IMR-90 (cell line): ENCODE results near the gene IL34. TPM values are rescaled to one million over a fixed set of nuclear protein-coding genes. Genes with fewer than 3 reads are reported as not detected.
"Not testable (repeated sequence)": the region's sequence is repeated elsewhere in the genome, so short reads cannot be mapped to it uniquely, and the experiment has no call there.

Experiments
- ATAC-seq: fragments of 200-7000 bp; cut with Tn5 transposase; 2 replicates; pipeline ENCODE4 v1.9.1; 2020; ENCODE audit warnings: low read depth, mild to moderate bottlenecking, moderate library complexity
- BruUV-seq: library from RNA; stranded (reverse); fragments of 400-500 nt; replicated peaks from 2 replicates; lab custom pipeline; 2021; lab: Mats Ljungman, UMichigan
- CTCF ChIA-PET: fragments of 300-600 bp; formaldehyde crosslinking; extraction: SDS; loops from one replicate; lab custom pipeline; 2021; ENCODE audit warnings: antibody characterized with exemption; lab: Yijun Ruan, JAX
- POLR2A ChIA-PET: fragments of 300-600 bp; sonication (Branson Sonifier 250); formaldehyde crosslinking; loops from one replicate; lab custom pipeline; 2022; ENCODE audit warnings: antibody characterized with exemption; ENCODE audit not compliant: unreplicated experiment; lab: Charles Lee
- DNase-seq: peaks from one replicate; pipeline ENCODE4 v3.0.0; 2013
- H2AFZ ChIP-seq: replicated peaks from 2 replicates; pipeline ENCODE3; 2013; ENCODE audit warnings: low read length, mild to moderate bottlenecking; ENCODE audit not compliant: poor library complexity
- H2AK5ac ChIP-seq: 2 replicates; pipeline ENCODE4 v1.6.1; 2013; ENCODE audit warnings: low read depth, low read length, inconsistent platforms
- H2AK9ac ChIP-seq: replicated peaks from 2 replicates; pipeline ENCODE3; 2013; ENCODE audit warnings: mild to moderate bottlenecking, low read depth, low read length, moderate library complexity; ENCODE audit not compliant: poor library complexity
- H2BK120ac ChIP-seq: 2 replicates; pipeline ENCODE4 v1.6.1; 2013; ENCODE audit warnings: low read depth, low read length, inconsistent platforms
- H2BK15ac ChIP-seq: 3 replicates; pipeline ENCODE4 v1.6.1; 2013; ENCODE audit warnings: low read depth, low read length, inconsistent platforms
- H2BK20ac ChIP-seq: 2 replicates; pipeline ENCODE4 v1.6.1; 2013; ENCODE audit warnings: low read depth, mild to moderate bottlenecking, inconsistent platforms, low read length, moderate library complexity
- H2BK5ac ChIP-seq: 2 replicates; pipeline ENCODE4 v1.6.1; 2013; ENCODE audit warnings: mild to moderate bottlenecking, low read depth, low read length, inconsistent platforms; ENCODE audit not compliant: poor library complexity, severe bottlenecking
- H3K14ac ChIP-seq: replicated peaks from 2 replicates; pipeline ENCODE4 v1.6.1; 2013; ENCODE audit warnings: low read depth, low read length, inconsistent platforms
- H3K18ac ChIP-seq: 2 replicates; pipeline ENCODE4 v1.6.1; 2013; ENCODE audit warnings: low read depth, low read length, control low read depth
- H3K23ac ChIP-seq: 2 replicates; pipeline ENCODE4 v1.6.1; 2013; ENCODE audit warnings: low read depth, low read length, inconsistent platforms
- H3K27ac ChIP-seq: 2 replicates; pipeline ENCODE4 v1.5.1; 2013; ENCODE audit warnings: mild to moderate bottlenecking, control low read depth, low read length; ENCODE audit not compliant: insufficient read depth
- H3K27me3 ChIP-seq: 2 replicates; pipeline ENCODE4 v1.6.1; 2013; ENCODE audit warnings: low read length; ENCODE audit not compliant: control insufficient read depth, insufficient read depth
- H3K36me3 ChIP-seq: 2 replicates; pipeline ENCODE4 v1.6.1; 2013; ENCODE audit warnings: low read length, mixed read lengths; ENCODE audit not compliant: control insufficient read depth, insufficient read depth
- H3K4ac ChIP-seq: 2 replicates; pipeline ENCODE4 v1.6.1; 2013; ENCODE audit warnings: low read depth, low read length, inconsistent platforms
- H3K4me1 ChIP-seq: 2 replicates; pipeline ENCODE4 v1.6.1; 2013; ENCODE audit warnings: low read length, mixed read lengths; ENCODE audit not compliant: control insufficient read depth, insufficient read depth
- H3K4me2 ChIP-seq: 2 replicates; pipeline ENCODE4 v1.6.1; 2013; ENCODE audit warnings: low read depth, mild to moderate bottlenecking, control low read depth, low read length, moderate library complexity
- H3K4me3 ChIP-seq: 2 replicates; pipeline ENCODE4 v1.5.1; 2013; ENCODE audit warnings: low read depth, mild to moderate bottlenecking, control low read depth, low read length, moderate library complexity; ENCODE audit not compliant: insufficient read depth
- H3K56ac ChIP-seq: 2 replicates; pipeline ENCODE4 v1.6.1; 2013; ENCODE audit warnings: low read length, inconsistent platforms; ENCODE audit not compliant: insufficient read depth; ENCODE audit errors: extremely low read depth
- H3K79me1 ChIP-seq, 2 experiments: 2 replicates each; pipeline ENCODE4 v1.6.1; 2013; ENCODE audit warnings: low read length in 2 of 2, inconsistent platforms in 1 of 2, low read depth in 1 of 2
- H3K9ac ChIP-seq: 2 replicates; pipeline ENCODE4 v1.6.1; 2013; ENCODE audit warnings: low read depth, low read length, control low read depth
- H3K9me1 ChIP-seq: 2 replicates; pipeline ENCODE4 v1.6.1; 2013; ENCODE audit warnings: low read length, inconsistent platforms; ENCODE audit not compliant: insufficient read depth
- H3K9me3 ChIP-seq: 2 replicates; pipeline ENCODE4 v1.6.1; 2013; ENCODE audit warnings: low read length; ENCODE audit not compliant: control insufficient read depth, insufficient read depth
- H4K20me1 ChIP-seq: 2 replicates; pipeline ENCODE4 v1.6.1; 2013; ENCODE audit warnings: low read length, inconsistent platforms; ENCODE audit not compliant: insufficient read depth
- H4K5ac ChIP-seq: 2 replicates; pipeline ENCODE4 v1.6.1; 2013; ENCODE audit warnings: mild to moderate bottlenecking, low read depth, low read length, control low read depth
- H4K8ac ChIP-seq, 2 experiments: 2 replicates each; pipeline ENCODE4 v1.6.1; 2013; ENCODE audit warnings: low read depth in 2 of 2, low read length in 2 of 2, control low read depth in 1 of 2, inconsistent platforms in 1 of 2
- H4K91ac ChIP-seq: 2 replicates; pipeline ENCODE4 v1.6.1; 2013; ENCODE audit warnings: low read depth, low read length, inconsistent platforms; ENCODE audit not compliant: insufficient read depth
- CEBPB ChIP-seq: IDR thresholded peaks from 2 replicates; pipeline ENCODE4 v1.6.1; 2012; ENCODE audit warnings: low read depth, low read length, improper control_type of control experiment
- RAD21 ChIP-seq: IDR thresholded peaks from 2 replicates; pipeline ENCODE4 v1.6.1; 2012; ENCODE audit warnings: low read length, improper control_type of control experiment
- RCOR1 ChIP-seq: IDR thresholded peaks from 2 replicates; pipeline ENCODE4 v1.6.1; 2012; ENCODE audit warnings: mild to moderate bottlenecking, low read length, improper control_type of control experiment; ENCODE audit not compliant: insufficient replicate concordance
- WGBS, 2 experiments: methylation state at CpG; one replicate each; pipeline versions ENCODE4 v1.1.5 to v1.1.7; 2013; ENCODE audit warnings: missing lambda C conversion rate in 2 of 2; ENCODE audit not compliant: insufficient read length in 1 of 2; ENCODE audit errors: extremely low coverage in 2 of 2; 5-methylcytosine and 5-hydroxymethylcytosine counted together
- dilution Hi-C: fragments of 300-500 bp; cut with HindIII; formaldehyde crosslinking; loops from one replicate; pipeline ENCODE4 v1.14.3; 2018; ENCODE audit warnings: low sequenced_read_pairs; ENCODE audit not compliant: unreplicated experiment
- in situ Hi-C: fragments of 300-500 bp; cut with MboI; formaldehyde crosslinking; loops from 3 replicates; pipeline ENCODE4 v1.14.3; 2019; ENCODE audit warnings: low sequenced_read_pairs, inconsistent platforms, mixed read lengths
- intact Hi-C: fragments of 100-400 bp; cut with micrococcal nuclease; formaldehyde crosslinking; loops from 2 replicates; pipeline ENCODE4 v1.10.0; 2022
- polyA plus RNA-seq, 3 experiments: library from polyadenylated mRNA; depleted of rRNA; stranded (reverse); fragments of >200 nt; gene quantifications; 2 replicates each; pipeline ENCODE4 v1.2.3, GENCODE V29; 2012; ENCODE audit warnings: low replicate concordance in 1 of 3
- total RNA-seq: library from RNA; depleted of rRNA; stranded (reverse); fragments of >200 nt; gene quantifications from 2 replicates; pipeline ENCODE4 v1.2.3, GENCODE V29; 2012

IL34 gene
- total and polyA plus RNA-seq, 2 of the 4 experiments (the other 2 are of a cell fraction) = 1.3 to 2.5 TPM

- Histone ChIP-seq H4K20me1 (no peaks in the 10 kb centered on the region), H3K9ac (no peak overlapping the region), H2AK9ac (no peak overlapping the region), H4K8ac (no peak overlapping the region), H3K27ac (no peak overlapping the region), H2BK20ac (no peak overlapping the region), H3K56ac (no peak overlapping the region), H2BK5ac (no peak overlapping the region), H3K14ac (no peak overlapping the region), H2AK5ac (no peak overlapping the region), H3K9me1 (peaks cover 3% of the 10 kb centered on the region), H3K4me2 (no peak overlapping the region), H2AFZ (no peak overlapping the region), H3K23ac (no peak overlapping the region), H2BK120ac (no peak overlapping the region), H4K91ac (no peak overlapping the region), H2BK15ac (no peak overlapping the region), H3K18ac (no peak overlapping the region), H3K27me3 (0 out of 2 replicates have a peak, but pooled peaks cover 4% of the 10 kb centered on the region), H3K36me3 (no peaks in the 10 kb centered on the region), H3K9me3 (no peaks in the 10 kb centered on the region), H3K79me1 (no peaks in the 10 kb centered on the region), H4K5ac (no peak overlapping the region), H3K4me3 (no peak overlapping the region), H3K4ac (no peak overlapping the region), H3K4me1 (peaks cover 6% of the 10 kb centered on the region)
- no TSS peak for BruUV-seq
- POLR2A ChIA-PET = no interaction called here
- CTCF ChIA-PET = interaction anchor here (0.7 kb wide), 1 partner anchor 80 kb away, joined by 6 read pairs; no protein-coding TSS in a partner anchor
- ATAC-seq (no peak), DNase-seq (no peak)
- no CpG with 5 or more reads among the region's 1 CpG for WGBS, 2 experiments
- dilution Hi-C loops (no loop called here), in situ Hi-C loops (no loop called here), intact Hi-C loops (no loop called here)
- no peak for TF ChIP-seq RCOR1
- TF ChIP-seq RAD21 = no peak
- TF ChIP-seq CEBPB = peak; percentile 66; the same call in 1 of the 2 replicates
Observed at GRCh38 chr16:70642633-70643032, 3.7 kb upstream of the IL34 start.

GRCh38 chr16:70643264-70643663 is 3.1 kb upstream of the IL34 start:
- dilution Hi-C loops, BruUV-seq, H3K36me3 ChIP-seq, H4K5ac ChIP-seq, H2BK5ac ChIP-seq, H3K18ac ChIP-seq, intact Hi-C loops, H2AK5ac ChIP-seq, H3K9me3 ChIP-seq, H3K4ac ChIP-seq, CTCF ChIA-PET, H2BK15ac ChIP-seq, H3K23ac ChIP-seq, H4K20me1 ChIP-seq, H3K4me2 ChIP-seq, H2BK20ac ChIP-seq, H2AFZ ChIP-seq, H2BK120ac ChIP-seq, H3K4me3 ChIP-seq, H3K27ac ChIP-seq, POLR2A ChIA-PET, in situ Hi-C loops, H3K9me1 ChIP-seq, H4K91ac ChIP-seq, H4K8ac ChIP-seq, H3K4me1 ChIP-seq, ATAC-seq, DNase-seq, H2AK9ac ChIP-seq, H3K56ac ChIP-seq, H3K14ac ChIP-seq, H3K27me3 ChIP-seq, H3K9ac ChIP-seq, H3K79me1 ChIP-seq: not testable (repeated sequence)
- WGBS, 2 experiments = no CpG with 5 or more reads among the region's 7 CpGs
